GM21367 (cell line): ENCODE results near the gene SSBP3.

Experiments
- ATAC-seq: cut with Tn5 transposase; IDR thresholded peaks from one replicate; pipeline ENCODE4 v1.9.1; 2021; ENCODE audit not compliant: unreplicated experiment

The SSBP3 gene

GRCh38 chr1:54271341-54271740 is 134.9 kb downstream of the SSBP3 start:
- ATAC-seq, result no peak

- ATAC-seq, result no peak
Measured at GRCh38 chr1:54270543-54270942, 135.7 kb downstream of the SSBP3 start.

GRCh38 chr1:54268762-54269297 is 137.4 kb downstream of the SSBP3 start:
- no peak for ATAC-seq

GRCh38 chr1:54267815-54268761 is 138.1 kb downstream of the SSBP3 start:
- no peak for ATAC-seq

- no peak for ATAC-seq
Measured at GRCh38 chr1:54266908-54267307, 139.3 kb downstream of the SSBP3 start.

GRCh38 chr1:54266195-54266594 is 140.0 kb downstream of the SSBP3 start:
- ATAC-seq, result no peak

- ATAC-seq, result no peak
Measured at GRCh38 chr1:54265659-54266058, 140.5 kb downstream of the SSBP3 start.

GRCh38 chr1:54265126-54265525 is 141.1 kb downstream of the SSBP3 start:
- no peak for ATAC-seq

GRCh38 chr1:54263601-54264226 is 142.5 kb downstream of the SSBP3 start:
- no peak for ATAC-seq

GRCh38 chr1:54262244-54262643 is 143.9 kb downstream of the SSBP3 start:
- ATAC-seq, result no peak

GRCh38 chr1:54260810-54261209 is 145.4 kb downstream of the SSBP3 start:
- ATAC-seq, result no peak

- no peak for ATAC-seq
Measured at GRCh38 chr1:54259546-54260140, 146.6 kb downstream of the SSBP3 start.

GRCh38 chr1:54257876-54258275 is 148.3 kb downstream of the SSBP3 start:
- no peak for ATAC-seq

- ATAC-seq, result no peak
Measured at GRCh38 chr1:54257346-54257620, 148.9 kb downstream of the SSBP3 start.

GRCh38 chr1:54256522-54257345 is 149.5 kb downstream of the SSBP3 start:
- no peak for ATAC-seq

- no peak for ATAC-seq
Measured at GRCh38 chr1:54255026-54255702, 151.0 kb downstream of the SSBP3 start.

GRCh38 chr1:54254055-54254454 is 152.1 kb downstream of the SSBP3 start:
- ATAC-seq, result no peak

GRCh38 chr1:54253480-54253879 is 152.7 kb downstream of the SSBP3 start:
- no peak for ATAC-seq

GRCh38 chr1:54252371-54252936 is 153.7 kb downstream of the SSBP3 start:
- ATAC-seq, result no peak

GRCh38 chr1:54250670-54251069 is 155.5 kb downstream of the SSBP3 start:
- ATAC-seq, result no peak
